Naive thymus-derived CD4-positive, alpha-beta T cell (primary cell): Measurements from ENCODE around the gene ZIC2. TPM values are rescaled to one million over a fixed set of nuclear protein-coding genes. Genes with fewer than 3 reads are reported as not detected.
A peak's percentile ranks its signal among the peaks of the same experiment; 100 is the strongest.

ENCODE experiments used
- ATAC-seq: fragments of 150-1000 bp; cut with Tn5 transposase; 2 replicates; pipeline ENCODE4 v1.10.0; 2021; ENCODE audit warnings: mild to moderate bottlenecking, moderate library complexity
- CTCF ChIA-PET: fragments of 350-600 bp; sonication (Branson Sonifier 250); formaldehyde crosslinking; loops from one replicate; lab custom pipeline; 2021; ENCODE audit warnings: antibody characterized with exemption; lab: Charles Lee
- POLR2A ChIA-PET: fragments of 350-600 bp; sonication (Branson Sonifier 250); formaldehyde crosslinking; loops from one replicate; lab custom pipeline; 2021; ENCODE audit warnings: antibody characterized with exemption, inconsistent platforms; lab: Charles Lee
- DNase-seq, 9 donors: peaks; one replicate each; pipeline versions ENCODE4 v3.0.0 to v3.0.0-alpha.2; 2020 to 2022; ENCODE audit warnings: mixed read lengths in 1 of 9
- H3K27ac ChIP-seq: one replicate; pipeline ENCODE4 v1.7.0; 2013; ENCODE audit warnings: mild to moderate bottlenecking, low read depth, low read length, moderate library complexity
- H3K27me3 ChIP-seq, 2 donors: one replicate each; pipeline ENCODE4 v1.7.0; 2013; ENCODE audit warnings: low read length in 2 of 2, mild to moderate bottlenecking in 2 of 2, moderate library complexity in 2 of 2; ENCODE audit not compliant: control insufficient read depth in 2 of 2, insufficient read depth in 2 of 2
- H3K36me3 ChIP-seq, 3 experiments: 1 replicate in 2 of 3; 2 replicates in 1 of 3; pipeline ENCODE4 v1.7.0; 2013; ENCODE audit warnings: low read length in 3 of 3, mild to moderate bottlenecking in 3 of 3, moderate library complexity in 1 of 3; ENCODE audit not compliant: insufficient read depth in 3 of 3, control insufficient read depth in 2 of 3
- H3K4me1 ChIP-seq, 2 donors: one replicate each; pipeline ENCODE4 v1.7.0; 2013; ENCODE audit warnings: low read length in 2 of 2, mild to moderate bottlenecking in 2 of 2, moderate library complexity in 1 of 2; ENCODE audit not compliant: control insufficient read depth in 2 of 2, insufficient read depth in 2 of 2
- H3K4me3 ChIP-seq: 2 replicates; pipeline ENCODE4 v1.7.0; 2013; ENCODE audit warnings: mild to moderate bottlenecking, low read length
- H3K9me3 ChIP-seq, 3 experiments: 1 replicate in 2 of 3; 2 replicates in 1 of 3; pipeline ENCODE4 v1.7.0; 2013; ENCODE audit warnings: low read length in 3 of 3; ENCODE audit not compliant: control insufficient read depth in 2 of 3
- H3K27ac Mint-ChIP-seq, 9 donors: one replicate each; pipeline ENCODE4 v1.8.0; 2020 to 2022; ENCODE audit warnings: mixed read lengths in 9 of 9, mild to moderate bottlenecking in 8 of 9, moderate library complexity in 5 of 9, inconsistent platforms in 2 of 9
- H3K27me3 Mint-ChIP-seq, 5 donors: one replicate each; pipeline ENCODE4 v1.8.0; 2021 to 2022; ENCODE audit warnings: mixed read lengths in 5 of 5, mild to moderate bottlenecking in 1 of 5
- H3K36me3 Mint-ChIP-seq, 5 donors: one replicate each; pipeline ENCODE4 v1.8.0; 2020 to 2022; ENCODE audit warnings: mixed read lengths in 5 of 5, mild to moderate bottlenecking in 3 of 5, inconsistent platforms in 1 of 5
- H3K4me1 Mint-ChIP-seq, 7 donors: one replicate each; pipeline ENCODE4 v1.8.0; 2020 to 2022; ENCODE audit warnings: mixed read lengths in 7 of 7, mild to moderate bottlenecking in 3 of 7, inconsistent platforms in 1 of 7
- H3K4me3 Mint-ChIP-seq, 10 donors: one replicate each; pipeline ENCODE4 v1.8.0; 2020 to 2022; ENCODE audit warnings: mild to moderate bottlenecking in 10 of 10, mixed read lengths in 10 of 10, moderate library complexity in 6 of 10, inconsistent platforms in 2 of 10
- H3K9me3 Mint-ChIP-seq, 11 donors: one replicate each; pipeline ENCODE4 v1.8.0; 2020 to 2022; ENCODE audit warnings: mixed read lengths in 11 of 11, mild to moderate bottlenecking in 4 of 11, inconsistent platforms in 1 of 11, moderate library complexity in 1 of 11
- intact Hi-C, 2 donors: fragments of 100-400 bp; cut with micrococcal nuclease; formaldehyde crosslinking; loops; one replicate each; pipeline ENCODE4 v1.15.1; 2023
- polyA plus RNA-seq, 2 donors: library from polyadenylated mRNA; unstranded; fragments of 300-500 nt; fragmentation: Illumina TruSeq; gene quantifications; one replicate each; pipeline ENCODE4 v1.2.3, GENCODE V29; 2021
- total RNA-seq, 6 experiments: library from RNA in 5 of 6; stranded (reverse) in 5 of 6; gene quantifications; 1 replicate in 5 of 6; 2 replicates in 1 of 6; pipeline ENCODE4 v1.2.3 and lab custom pipeline; 2021 to 2026

ZIC2 gene
- total and polyA plus RNA-seq, 7 experiments from 2014 or later: 0.51 TPM; not detected in 6

GRCh38 chr13:99962242-99962641, 19.3 kb upstream of the ZIC2 start:
- no peak for ATAC-seq
- peaks cover 36 to 58% of the 10 kb centered on the region in 2 donors for H3K27me3 ChIP-seq
- DNase-seq: no peak

GRCh38 chr13:99963816-99964339, 17.7 kb upstream of the ZIC2 start:
- Histone ChIP-seq H3K27ac (no peak overlapping the region), H3K27me3 (peaks cover 29 to 57% of the 10 kb centered on the region in 2 donors), H3K36me3 (no peaks in the 10 kb centered on the region), H3K9me3 (no peaks in the 10 kb centered on the region), H3K4me1 (peaks cover 5 to 14% of the 10 kb centered on the region in 2 donors), H3K4me3 (no peak overlapping the region)
- intact Hi-C loops: loop anchor here (5.0 kb wide), 2 partner anchors 33 to 67 kb away; no protein-coding TSS in a partner anchor
- Mint-ChIP-seq H3K27me3 (peaks cover 70 to 82% (median 78%) of the 10 kb centered on the region in 5 donors), H3K4me3 (no peak overlapping the region), H3K27ac (no peak overlapping the region), H3K4me1 (peaks cover 8 to 22% (median 17%) of the 10 kb centered on the region in 7 donors), H3K36me3 (peaks cover 0 to 9% (median 0%) of the 10 kb centered on the region in 5 donors), H3K9me3 (peaks cover 0 to 14% (median 3%) of the 10 kb centered on the region in 11 donors)
- ATAC-seq (no peak), DNase-seq (no peak)
- CTCF ChIA-PET: interaction anchor here (0.7 kb wide), 1 partner anchor 508 kb away, joined by 3 read pairs; no protein-coding TSS in a partner anchor
- POLR2A ChIA-PET: interaction anchor here (0.7 kb wide), 1 partner anchor 1469 kb away, joined by 3 read pairs; no protein-coding TSS in a partner anchor

More at GRCh38 chr13:99962242-99962641, 19.3 kb upstream of the ZIC2 start:
- no peak overlapping the region for H3K27ac Mint-ChIP-seq
- H3K36me3 ChIP-seq: no peaks in the 10 kb centered on the region
- peaks cover 65 to 88% (median 85%) of the 10 kb centered on the region in 5 donors for H3K27me3 Mint-ChIP-seq
- H3K4me1 Mint-ChIP-seq: peaks cover 3 to 29% (median 22%) of the 10 kb centered on the region in 7 donors
- H3K4me1 ChIP-seq: peaks cover 12 to 15% of the 10 kb centered on the region in 2 donors
- no peak overlapping the region for H3K27ac ChIP-seq
- no peak overlapping the region for H3K4me3 Mint-ChIP-seq
- peaks cover 0 to 4% (median 0%) of the 10 kb centered on the region in 5 donors for H3K36me3 Mint-ChIP-seq
- peaks cover 0 to 14% (median 3%) of the 10 kb centered on the region in 11 donors for H3K9me3 Mint-ChIP-seq
- intact Hi-C loops: loop anchor here (5.0 kb wide), 2 partner anchors 35 to 65 kb away; no protein-coding TSS in a partner anchor
- ChIA-PET CTCF (no interaction called here), POLR2A (interaction anchor here (0.6 kb wide), 1 partner anchor 34 kb away, joined by 3 read pairs; no protein-coding TSS in a partner anchor)
- H3K9me3 ChIP-seq: no peaks in the 10 kb centered on the region
- no peak overlapping the region for H3K4me3 ChIP-seq

GRCh38 chr13:99965329-99966000, 16.1 kb upstream of the ZIC2 start:
- Histone ChIP-seq H3K4me3 (no peak overlapping the region), H3K27me3 (peaks cover 24 to 49% of the 10 kb centered on the region in 2 donors), H3K27ac (no peak overlapping the region), H3K9me3 (no peaks in the 10 kb centered on the region), H3K36me3 (no peaks in the 10 kb centered on the region), H3K4me1 (peaks cover 0 to 10% of the 10 kb centered on the region in 2 donors)
- ChIA-PET POLR2A (interaction anchor here (0.6 to 1.2 kb wide), 2 partner anchors 16 to 22 kb away, joined by 3 read pairs; partner anchors contain the start of gene ZIC2), CTCF (no interaction called here)
- ATAC-seq (no peak), DNase-seq (no peak)
- H3K36me3 Mint-ChIP-seq: peaks cover 0 to 9% (median 3%) of the 10 kb centered on the region in 5 donors
- peaks cover 0 to 15% (median 3%) of the 10 kb centered on the region in 11 donors for H3K9me3 Mint-ChIP-seq
- H3K4me3 Mint-ChIP-seq: no peak overlapping the region
- peaks cover 15 to 22% (median 19%) of the 10 kb centered on the region in 7 donors for H3K4me1 Mint-ChIP-seq
- intact Hi-C loops: no loop called here
- peaks cover 73 to 82% (median 77%) of the 10 kb centered on the region in 5 donors for H3K27me3 Mint-ChIP-seq
- H3K27ac Mint-ChIP-seq: no peak overlapping the region

- H3K9me3 ChIP-seq: no peaks in the 10 kb centered on the region
- peaks cover 0 to 15% (median 3%) of the 10 kb centered on the region in 11 donors for H3K9me3 Mint-ChIP-seq
- POLR2A ChIA-PET: interaction anchor here (1.2 kb wide), 1 partner anchor 15 kb away, joined by 3 read pairs; the partner anchor contains the start of gene ZIC2
- peaks cover 65 to 74% (median 70%) of the 10 kb centered on the region in 5 donors for H3K27me3 Mint-ChIP-seq
- DNase-seq (no peak), ATAC-seq (no peak)
- peaks cover 0 to 10% of the 10 kb centered on the region in 2 donors for H3K4me1 ChIP-seq
- no peak overlapping the region for H3K4me3 Mint-ChIP-seq
- H3K36me3 Mint-ChIP-seq: peaks cover 0 to 9% (median 3%) of the 10 kb centered on the region in 5 donors
- CTCF ChIA-PET: no interaction called here
- no peak overlapping the region for H3K4me3 ChIP-seq
- no peaks in the 10 kb centered on the region for H3K36me3 ChIP-seq
- peaks cover 15 to 22% (median 19%) of the 10 kb centered on the region in 7 donors for H3K4me1 Mint-ChIP-seq
- H3K27ac Mint-ChIP-seq: peak overlapping the region in 1 of 9 donors; percentile 34
- no peak overlapping the region for H3K27ac ChIP-seq
- peaks cover 24 to 43% of the 10 kb centered on the region in 2 donors for H3K27me3 ChIP-seq
- intact Hi-C loops: loop anchor here in 1 of 2 donors (2.0 kb wide), 1 partner anchor 309 kb away; no protein-coding TSS in a partner anchor
Measured at GRCh38 chr13:99966064-99966805, 15.3 kb upstream of the ZIC2 start.

GRCh38 chr13:99967498-99967868, 14.1 kb upstream of the ZIC2 start:
- Mint-ChIP-seq H3K27me3 (peaks cover 59 to 72% (median 67%) of the 10 kb centered on the region in 5 donors), H3K27ac (peak overlapping the region in 8 of 9 donors; percentile 11 to 81 (median 70)), H3K4me1 (peaks cover 18 to 32% (median 25%) of the 10 kb centered on the region in 7 donors), H3K36me3 (peaks cover 0 to 13% (median 3%) of the 10 kb centered on the region in 5 donors), H3K9me3 (peaks cover 0 to 24% (median 7%) of the 10 kb centered on the region in 11 donors), H3K4me3 (peak overlapping the region; percentile 28 to 72 (median 67))
- Histone ChIP-seq H3K36me3 (no peaks in the 10 kb centered on the region), H3K4me3 (no peak overlapping the region), H3K27me3 (peaks cover 30 to 48% of the 10 kb centered on the region in 2 donors), H3K27ac (no peak overlapping the region), H3K4me1 (peaks cover 0 to 10% of the 10 kb centered on the region in 2 donors), H3K9me3 (peaks cover 0 to 6% (median 0%) of the 10 kb centered on the region in 3 experiments)
- intact Hi-C loops: loop anchor here in 1 of 2 donors (1.0 to 2.0 kb wide), 2 partner anchors 9 to 311 kb away; no protein-coding TSS in a partner anchor
- POLR2A ChIA-PET: no interaction called here
- CTCF ChIA-PET: interaction anchor here (0.5 kb wide), 1 partner anchor 308 kb away, joined by 3 read pairs; no protein-coding TSS in a partner anchor
- no peak for DNase-seq
- no peak for ATAC-seq
